Body of pancreas (tissue), 4 donors: ENCODE results near the gene GAPT. TPM values are rescaled to one million over a fixed set of nuclear protein-coding genes. Genes with fewer than 3 reads are reported as not detected.

Experiments used
- ATAC-seq: fragments of 150-250 bp; one replicate; pipeline ENCODE4 v1.9.1; 2016
- DNase-seq, 4 donors: peaks; one replicate each; pipeline ENCODE4 v3.0.0-alpha.2; 2019
- H3K27ac ChIP-seq, 4 donors: fragments of 200-600 bp; sonication (generic); 1 replicate in 3 of 4; 2 replicates in 1 of 4; pipeline versions ENCODE4 v1.5.1 to v1.6.1; 2016 to 2019; ENCODE audit warnings: mild to moderate bottlenecking in 1 of 4, mixed read lengths in 1 of 4, moderate library complexity in 1 of 4
- H3K27me3 ChIP-seq, 2 donors: fragments of 200-600 bp; sonication (generic); one replicate each; pipeline ENCODE4 v1.6.0; 2016; ENCODE audit warnings: mild to moderate bottlenecking in 1 of 2
- H3K36me3 ChIP-seq, 2 donors: fragments of 200-600 bp; sonication (generic); replicated peaks in 1 of 2; 2 replicates each; pipeline ENCODE4 v1.5.1; 2016; ENCODE audit warnings: low read depth in 2 of 2; ENCODE audit not compliant: insufficient read depth in 1 of 2
- H3K4me1 ChIP-seq: fragments of 200-600 bp; sonication (generic); one replicate; pipeline ENCODE4 v1.6.0; 2016
- H3K4me3 ChIP-seq, 2 donors: fragments of 200-600 bp; sonication (generic); 1 replicate in 1 of 2; 2 replicates in 1 of 2; pipeline ENCODE4 v1.5.1; 2016 to 2019
- H3K9me3 ChIP-seq, 3 donors: fragments of 200-600 bp; sonication (generic); 1 replicate in 2 of 3; 2 replicates in 1 of 3; pipeline ENCODE4 v1.5.1; 2016
- POLR2A ChIP-seq, 3 donors: fragments of 450-650 bp; IDR thresholded peaks; one replicate each; pipeline ENCODE4 v1.6.1; 2016; ENCODE audit warnings: antibody characterized with exemption in 3 of 3, mild to moderate bottlenecking in 2 of 3
- WGBS, 2 donors: methylation state at CpG; one replicate each; pipeline ENCODE4 v1.1.5; 2017; 5-methylcytosine and 5-hydroxymethylcytosine counted together
- intact Hi-C: fragments of 100-400 bp; cut with DNase I; formaldehyde crosslinking; loops from one replicate; pipeline ENCODE4 v1.15.1; 2023
- total RNA-seq, 2 donors: library from RNA; depleted of rRNA; stranded (reverse); fragments of >200 nt; gene quantifications; one replicate each; pipeline ENCODE4 v1.1.0, GENCODE V29; 2016
- TF ChIP-seq, protein P1 (sequence below), 7 experiments: fragments of 450-650 bp in 4 of 7; fragments of 200-600 bp in 3 of 7; sonication (generic) in 3 of 7; IDR thresholded peaks; one replicate each; pipeline ENCODE4 v1.5.1; 2016 to 2019; ENCODE audit warnings: antibody characterized with exemption in 7 of 7

Gene GAPT
- total RNA-seq, 2 donors from 2014 or later = 1.3 TPM; not detected in 1

DNA sequence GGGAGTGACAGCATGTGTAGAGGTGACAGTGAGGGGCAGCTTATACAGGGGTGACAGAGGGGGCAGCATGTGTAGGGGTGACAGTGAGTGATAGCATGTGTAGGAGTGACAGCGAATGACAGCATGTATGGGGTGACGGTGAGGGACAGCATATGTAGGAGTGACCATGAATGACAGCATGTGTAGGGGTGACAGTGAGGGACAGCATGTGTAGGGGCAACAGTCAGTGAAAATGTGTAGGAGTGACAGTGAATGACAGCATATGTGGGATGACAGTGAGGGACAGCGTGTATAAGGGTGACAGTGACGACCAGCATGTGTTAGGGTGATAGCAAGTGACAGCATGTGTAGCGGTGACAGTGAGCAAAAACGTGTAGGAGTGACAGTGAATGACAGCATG is 9.4 kb upstream of the GAPT start:
- no peak for ATAC-seq
- 69 to 76% methylated on average over 6 of the region's 6 CpGs for WGBS, 2 donors
- DNase-seq = no peak
- no peaks in the 10 kb centered on the region for H3K4me1 ChIP-seq
- intact Hi-C loops = no loop called here
- no peak overlapping the region for H3K27ac ChIP-seq
- H3K9me3 ChIP-seq = no peaks in the 10 kb centered on the region
- no peak for TF ChIP-seq POLR2A (IDR thresholded peaks at IDR 0.05)
- TF ChIP-seq, protein P1, sequence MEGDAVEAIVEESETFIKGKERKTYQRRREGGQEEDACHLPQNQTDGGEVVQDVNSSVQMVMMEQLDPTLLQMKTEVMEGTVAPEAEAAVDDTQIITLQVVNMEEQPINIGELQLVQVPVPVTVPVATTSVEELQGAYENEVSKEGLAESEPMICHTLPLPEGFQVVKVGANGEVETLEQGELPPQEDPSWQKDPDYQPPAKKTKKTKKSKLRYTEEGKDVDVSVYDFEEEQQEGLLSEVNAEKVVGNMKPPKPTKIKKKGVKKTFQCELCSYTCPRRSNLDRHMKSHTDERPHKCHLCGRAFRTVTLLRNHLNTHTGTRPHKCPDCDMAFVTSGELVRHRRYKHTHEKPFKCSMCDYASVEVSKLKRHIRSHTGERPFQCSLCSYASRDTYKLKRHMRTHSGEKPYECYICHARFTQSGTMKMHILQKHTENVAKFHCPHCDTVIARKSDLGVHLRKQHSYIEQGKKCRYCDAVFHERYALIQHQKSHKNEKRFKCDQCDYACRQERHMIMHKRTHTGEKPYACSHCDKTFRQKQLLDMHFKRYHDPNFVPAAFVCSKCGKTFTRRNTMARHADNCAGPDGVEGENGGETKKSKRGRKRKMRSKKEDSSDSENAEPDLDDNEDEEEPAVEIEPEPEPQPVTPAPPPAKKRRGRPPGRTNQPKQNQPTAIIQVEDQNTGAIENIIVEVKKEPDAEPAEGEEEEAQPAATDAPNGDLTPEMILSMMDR (IDR thresholded peaks at IDR 0.05) = no peak
- H3K27me3 ChIP-seq = no peaks in the 10 kb centered on the region
- no peaks in the 10 kb centered on the region for H3K36me3 ChIP-seq
- no peak overlapping the region for H3K4me3 ChIP-seq

DNA sequence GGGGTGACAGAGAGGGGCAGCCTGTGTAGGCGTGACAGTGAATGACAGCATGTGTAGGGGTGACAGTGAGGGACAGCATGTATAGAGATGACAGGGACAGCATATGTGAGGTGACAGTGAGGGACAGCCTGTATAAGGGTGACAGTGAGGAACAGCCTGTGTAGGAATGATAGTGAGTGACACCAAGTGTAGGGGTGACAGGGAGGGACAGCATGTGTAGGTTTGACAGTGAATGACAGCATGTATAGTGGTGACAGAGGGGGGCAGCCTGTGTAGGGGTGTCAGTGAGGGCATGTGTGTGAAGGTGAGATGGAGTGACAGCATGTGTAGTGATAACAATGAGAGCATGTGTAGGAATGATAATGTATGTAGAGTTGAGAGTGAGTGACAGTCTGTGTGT is 8.7 kb upstream of the GAPT start:
- no peaks in the 10 kb centered on the region for H3K9me3 ChIP-seq
- ATAC-seq (no peak), DNase-seq (no peak)
- H3K4me1 ChIP-seq = no peaks in the 10 kb centered on the region
- H3K27me3 ChIP-seq = no peaks in the 10 kb centered on the region
- TF ChIP-seq, protein P1 (IDR thresholded peaks at IDR 0.05) = no peak
- no peak for TF ChIP-seq POLR2A (IDR thresholded peaks at IDR 0.05)
- H3K36me3 ChIP-seq = no peaks in the 10 kb centered on the region
- H3K4me3 ChIP-seq = no peak overlapping the region
- H3K27ac ChIP-seq = no peak overlapping the region
- intact Hi-C loops = no loop called here
- WGBS, 2 donors = 79 to 83% methylated on average over 1 of the region's 1 CpG

DNA sequence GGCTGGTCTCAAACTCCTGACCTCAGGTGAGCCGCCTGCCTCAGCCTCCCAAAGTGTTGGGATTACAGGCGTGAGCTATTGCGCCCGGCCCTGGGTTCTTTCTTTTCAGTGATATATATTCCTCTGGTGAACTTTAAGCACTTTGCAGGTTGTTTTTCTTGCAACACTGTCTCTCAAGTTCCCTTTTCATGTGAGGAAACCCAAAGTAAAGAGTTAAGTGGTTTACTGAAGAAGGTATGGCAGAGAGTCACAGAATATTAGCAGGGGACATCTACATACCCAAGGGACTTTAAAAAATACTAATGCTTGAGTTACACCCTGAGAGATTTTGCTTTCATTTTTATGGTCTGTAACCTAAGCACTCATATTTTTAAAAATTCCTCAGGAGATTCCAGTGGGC is 6.7 kb upstream of the GAPT start:
- 55 to 65% methylated on average over 4 of the region's 4 CpGs for whole genome bisulfite sequencing, 2 donors
- no peak overlapping the region for H3K27ac ChIP-seq
- TF ChIP-seq POLR2A (IDR thresholded peaks at IDR 0.05) = no peak
- TF ChIP-seq, protein P1 (IDR thresholded peaks at IDR 0.05) = no peak
- no peaks in the 10 kb centered on the region for H3K4me1 ChIP-seq
- intact Hi-C loops = no loop called here
- no peak for ATAC-seq
- no peak overlapping the region for H3K4me3 ChIP-seq
- H3K27me3 ChIP-seq = peaks cover 0 to 4% of the 10 kb centered on the region in 2 donors
- H3K9me3 ChIP-seq = no peaks in the 10 kb centered on the region
- no peak for DNase-seq
- H3K36me3 ChIP-seq = no peaks in the 10 kb centered on the region

DNA sequence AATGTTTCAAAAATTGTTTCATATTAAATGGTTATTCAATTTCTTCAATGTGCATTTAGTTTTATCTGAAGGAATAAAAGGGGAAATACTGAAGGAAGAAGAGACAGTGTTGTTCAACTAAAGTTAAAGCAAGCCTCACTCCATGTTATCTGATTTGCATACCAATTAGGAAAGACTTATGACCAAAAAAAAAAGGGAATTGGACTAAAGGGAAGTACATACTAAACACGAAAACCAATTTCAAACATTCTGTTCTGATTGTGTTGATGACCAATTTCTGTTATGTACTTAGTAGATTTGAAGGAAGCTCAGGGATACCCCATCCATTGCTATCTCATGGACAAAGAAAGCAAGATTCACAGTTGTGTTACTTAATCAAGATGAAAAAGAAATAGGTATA is 4.9 kb upstream of the GAPT start:
- intact Hi-C loops = no loop called here
- no peak for TF ChIP-seq POLR2A (IDR thresholded peaks at IDR 0.05)
- TF ChIP-seq, protein P1 (IDR thresholded peaks at IDR 0.05) = no peak
- H3K36me3 ChIP-seq = no peaks in the 10 kb centered on the region
- DNase-seq (no peak), ATAC-seq (no peak)
- H3K4me3 ChIP-seq = no peak overlapping the region
- peaks cover 0 to 4% of the 10 kb centered on the region in 2 donors for H3K27me3 ChIP-seq
- H3K9me3 ChIP-seq = no peaks in the 10 kb centered on the region
- H3K4me1 ChIP-seq = no peaks in the 10 kb centered on the region
- 58 to 60% methylated on average over 1 of the region's 1 CpG for WGBS, 2 donors
- no peak overlapping the region for H3K27ac ChIP-seq

DNA sequence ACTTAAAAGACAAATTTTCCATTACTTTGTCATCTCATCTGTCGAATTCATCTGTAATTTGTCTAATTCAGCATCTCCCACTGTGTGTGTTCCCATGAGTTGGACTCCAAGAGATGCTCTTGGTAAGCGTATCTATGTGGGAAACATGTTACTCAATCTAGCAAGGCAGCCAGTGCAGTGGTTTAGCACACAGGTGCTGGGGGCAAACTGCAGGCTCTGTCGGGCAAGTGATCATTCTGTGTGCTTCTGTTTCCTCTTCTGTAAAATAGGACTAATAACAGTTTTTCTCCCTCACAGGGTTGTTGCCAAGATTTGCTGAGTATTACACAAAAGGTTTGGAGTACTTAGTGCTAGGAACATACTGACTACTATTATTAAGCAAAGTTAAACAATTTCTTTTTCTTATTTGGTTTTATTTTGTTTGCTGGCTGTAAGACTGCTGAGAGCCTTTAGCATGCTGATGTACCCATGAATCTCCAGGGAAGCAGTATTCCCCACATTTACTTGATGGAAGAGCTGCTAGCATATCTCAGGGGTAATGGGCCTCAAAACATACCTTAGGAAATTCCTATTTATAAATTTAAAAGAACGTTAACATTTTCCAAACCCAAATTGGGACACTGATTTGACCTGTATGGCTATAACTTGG is 709 bp upstream of the GAPT start:
- Histone ChIP-seq H3K4me3 (no peak overlapping the region), H3K4me1 (no peaks in the 10 kb centered on the region), H3K36me3 (no peaks in the 10 kb centered on the region), H3K27ac (no peak overlapping the region), H3K9me3 (no peaks in the 10 kb centered on the region), H3K27me3 (peaks cover 0 to 4% of the 10 kb centered on the region in 2 donors)
- no peak for DNase-seq
- WGBS, 2 donors = 58 to 69% methylated on average over 4 of the region's 4 CpGs
- TF ChIP-seq, protein P1 (IDR thresholded peaks at IDR 0.05) = no peak
- TF ChIP-seq POLR2A (IDR thresholded peaks at IDR 0.05) = no peak
- ATAC-seq = no peak
- intact Hi-C loops = loop anchor here (10.0 kb wide), 1 partner anchor 364 kb away; no protein-coding TSS in a partner anchor
